ENCODE measurements around the gene TIMP2. TPM values are rescaled to one million over a fixed set of nuclear protein-coding genes. Genes with fewer than 3 reads are reported as not detected.

TIMP2 gene
- polyA plus RNA-seq, 4 donors, result 166 to 194 (median 183) TPM

DNA sequence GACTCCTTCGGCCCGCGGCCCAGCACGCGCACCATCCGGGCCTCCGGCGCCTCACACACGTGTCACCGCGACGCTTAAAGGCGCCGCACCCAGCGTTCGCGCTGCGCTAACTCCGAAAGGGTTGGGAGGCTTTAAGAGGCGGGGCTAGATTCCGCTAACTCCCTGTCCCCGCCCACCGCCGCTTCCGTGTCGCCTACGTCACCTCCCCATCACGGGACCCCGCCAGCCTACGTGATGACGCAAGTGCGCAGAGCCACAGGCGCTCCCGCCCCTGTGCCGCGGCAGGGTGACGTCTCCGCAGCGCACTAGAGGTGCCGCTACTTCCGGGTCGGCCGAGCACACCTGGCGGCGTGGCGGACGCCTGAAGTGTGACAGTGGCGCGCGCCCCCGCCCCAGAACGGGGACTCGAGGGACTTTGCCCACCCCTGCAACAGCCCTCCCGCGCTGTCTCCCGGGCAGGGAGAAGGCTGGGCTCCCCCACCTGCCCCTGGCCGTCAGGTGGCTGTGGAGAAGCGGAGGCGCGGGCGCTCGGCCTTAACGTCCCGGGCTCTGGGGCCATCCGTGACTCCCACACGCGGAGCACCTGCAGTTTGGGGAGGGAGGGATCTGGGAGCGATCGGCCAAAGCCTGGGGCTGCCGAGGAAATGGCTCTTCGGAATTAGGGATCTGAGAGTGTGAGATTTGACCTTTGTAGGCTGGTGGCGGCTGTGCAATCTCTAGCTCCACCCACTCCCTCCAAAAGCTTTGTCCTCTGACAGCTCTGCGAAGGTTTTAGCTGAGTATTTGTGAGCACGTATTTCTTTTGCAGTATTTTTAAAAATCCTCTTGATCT lies 84.2 kb downstream of the TIMP2 start, which contains the start of gene USP36:
TSS of gene USP36 (minus strand) at position 35 of the 832 bp plus-strand sequence. CDS start 4,451 bp downstream, outside the sequence.
- DNase-seq (ENCODE audit: low read depth in 4 of 4, low spot score in 3 of 4), result peak; percentile 98 to 100 (median 98)

DNA sequence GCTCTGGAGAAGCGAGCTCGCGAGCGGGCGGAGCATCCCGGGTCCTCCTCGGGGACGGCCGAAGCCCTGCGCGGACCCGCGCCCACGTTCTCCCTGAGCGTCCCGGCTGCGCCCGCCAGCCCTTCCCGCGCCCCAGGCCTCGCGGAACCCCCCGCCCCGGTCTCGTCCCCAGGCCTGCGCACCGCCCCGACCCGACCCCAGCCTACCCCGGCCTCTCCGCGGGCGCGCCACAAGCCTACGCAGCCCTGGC lies 84.7 kb downstream of the TIMP2 start:
- no peak for DNase-seq (ENCODE audit: low read depth in 4 of 4, low spot score in 3 of 4)

DNA sequence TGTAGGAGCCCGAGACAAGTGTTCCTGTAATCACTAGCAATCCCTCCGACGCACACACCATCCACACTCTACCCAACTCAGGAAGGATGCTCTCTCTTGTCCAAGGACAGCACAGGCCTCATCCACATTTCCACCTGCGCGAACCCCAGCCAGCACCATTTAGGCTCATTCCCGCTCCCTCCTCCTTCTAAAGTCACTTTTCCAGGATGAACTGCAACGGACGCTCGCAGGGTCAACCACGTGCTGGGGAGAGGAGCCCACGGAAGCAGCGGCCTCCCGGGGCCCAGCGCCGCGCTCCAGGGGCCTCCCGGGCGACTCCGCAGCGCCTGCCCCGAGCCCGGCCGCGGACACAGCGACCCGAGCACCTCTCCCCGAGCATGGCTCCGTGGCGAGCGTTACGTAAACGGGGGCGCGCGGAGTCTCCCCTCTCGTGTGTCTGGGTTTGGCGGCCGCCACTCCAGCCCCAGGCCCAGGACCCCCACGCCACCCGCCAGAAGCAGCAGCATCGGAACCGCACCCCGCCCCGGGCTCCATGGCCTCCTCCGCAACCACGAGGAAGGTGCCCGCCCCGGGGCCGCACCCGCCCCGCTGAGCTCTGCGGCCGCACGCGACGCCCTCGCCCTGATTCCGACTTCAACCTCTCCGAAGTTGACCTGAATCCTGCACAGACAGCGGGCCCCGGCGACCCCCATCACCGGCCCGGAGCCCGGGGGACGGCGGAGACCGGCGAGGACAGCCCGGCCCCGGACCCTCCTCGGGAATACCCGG lies 85.2 kb downstream of the TIMP2 start:
- DNase-seq (ENCODE audit: low read depth in 4 of 4, low spot score in 3 of 4), result no peak

DNA sequence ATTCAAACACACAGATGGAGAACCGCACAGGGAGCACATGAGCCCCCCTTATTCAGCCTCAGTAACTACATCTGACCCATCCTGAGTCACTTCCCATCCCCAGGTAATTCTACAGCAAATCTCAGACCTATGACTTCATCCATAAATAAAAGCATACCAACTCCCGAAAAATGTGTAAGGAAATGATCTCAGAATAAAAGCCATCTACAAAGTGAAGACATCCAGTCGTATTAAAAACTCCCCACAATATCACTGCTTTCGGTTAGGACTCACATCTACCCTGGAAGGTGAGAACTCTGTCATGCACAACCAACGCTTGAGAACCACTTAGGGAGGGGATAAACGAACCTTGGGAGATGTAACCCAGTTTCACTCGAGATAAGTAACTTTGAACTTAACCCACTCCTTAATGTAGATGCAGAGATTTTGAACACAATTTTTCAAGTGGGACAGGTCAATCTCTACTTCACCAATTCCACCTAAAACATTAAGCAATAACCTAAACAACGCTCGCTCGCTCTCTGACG lies 85.9 kb downstream of the TIMP2 start:
- DNase-seq (ENCODE audit: low read depth in 4 of 4, low spot score in 3 of 4), result no peak

DNA sequence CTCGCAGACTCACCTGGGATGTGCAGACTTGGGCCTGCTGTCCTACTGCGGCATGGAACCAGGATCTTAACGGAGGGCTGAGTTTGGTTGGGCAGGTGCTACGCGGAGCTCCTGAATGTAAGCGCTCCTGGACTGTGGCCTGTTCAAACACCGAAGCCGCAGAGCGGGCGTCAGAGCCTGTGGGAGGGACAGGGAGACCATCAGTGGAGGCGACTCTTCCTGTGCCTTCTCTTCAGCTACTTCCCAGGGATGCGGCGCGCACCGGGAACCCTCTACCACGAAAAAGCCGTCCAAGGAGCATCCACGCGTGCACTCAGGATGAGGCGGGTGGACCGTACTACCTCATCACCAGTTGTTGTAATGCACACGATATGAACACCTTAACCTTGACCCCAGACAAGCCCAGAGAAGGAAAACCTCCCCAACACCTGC lies 86.6 kb downstream of the TIMP2 start:
- DNase-seq (ENCODE audit: low read depth in 4 of 4, low spot score in 3 of 4), result no peak

DNA sequence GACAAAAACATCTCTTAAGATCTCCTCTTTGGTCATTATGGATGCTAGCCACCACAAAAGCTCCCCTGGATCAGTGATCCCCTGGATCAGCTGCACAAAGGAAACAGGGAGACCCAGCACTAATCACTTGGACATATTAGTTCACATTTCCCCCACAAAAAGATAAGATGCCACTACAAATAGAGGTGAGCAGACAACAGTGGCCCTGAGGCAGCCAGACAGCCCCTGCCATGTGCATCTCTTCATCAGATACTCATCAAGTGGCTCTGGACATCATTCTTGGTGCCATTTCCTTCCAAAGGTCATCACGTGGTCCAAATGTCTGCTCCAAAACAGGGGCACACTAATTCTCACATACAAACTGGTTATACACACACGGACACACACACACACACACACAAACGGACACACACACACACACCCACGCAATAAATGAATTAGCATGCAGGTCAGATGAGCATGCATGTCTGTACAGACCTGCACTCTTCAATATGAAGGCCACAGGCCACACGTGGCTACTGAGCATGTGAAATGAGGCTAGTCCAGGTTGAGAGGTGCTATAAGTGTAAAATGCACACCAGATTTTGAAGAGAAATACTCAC lies 88.7 kb downstream of the TIMP2 start:
- DNase-seq (ENCODE audit: low read depth in 4 of 4, low spot score in 3 of 4), result no peak

DNA sequence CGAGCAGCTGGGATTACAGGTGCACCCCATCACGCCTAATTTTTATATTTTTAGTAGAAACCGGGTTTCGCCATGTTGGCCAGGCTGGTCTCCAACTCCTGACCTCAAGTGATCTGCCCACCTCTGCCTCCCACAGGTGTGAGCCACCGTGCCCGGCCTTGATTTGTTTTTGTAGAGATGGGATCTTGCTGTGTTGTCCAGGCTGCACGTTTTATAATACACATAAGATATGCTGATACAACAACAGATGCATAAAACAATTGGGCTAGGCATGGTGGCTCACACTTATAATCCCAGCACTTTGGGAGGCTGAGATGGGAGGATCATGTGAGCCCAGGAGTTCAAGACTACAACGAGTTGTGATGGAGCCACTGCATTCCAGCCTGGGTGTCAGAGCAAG lies 90.6 kb downstream of the TIMP2 start:
- DNase-seq (ENCODE audit: low read depth in 4 of 4, low spot score in 3 of 4), result no peak

DNA sequence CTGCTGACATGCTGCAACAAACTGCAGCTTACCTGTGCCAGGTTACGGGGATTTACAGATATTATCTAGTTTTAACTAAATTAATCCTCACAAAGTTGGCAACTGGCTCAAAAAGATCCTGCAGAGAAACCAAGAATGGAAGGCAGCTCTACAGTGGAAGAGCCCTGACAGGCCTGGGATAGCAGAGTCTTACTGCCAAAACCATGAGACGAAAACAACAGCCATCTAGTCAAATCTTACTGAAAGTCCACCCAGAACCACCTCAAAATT lies 92.7 kb downstream of the TIMP2 start:
- DNase-seq (ENCODE audit: low read depth in 4 of 4, low spot score in 3 of 4), result no peak

DNA sequence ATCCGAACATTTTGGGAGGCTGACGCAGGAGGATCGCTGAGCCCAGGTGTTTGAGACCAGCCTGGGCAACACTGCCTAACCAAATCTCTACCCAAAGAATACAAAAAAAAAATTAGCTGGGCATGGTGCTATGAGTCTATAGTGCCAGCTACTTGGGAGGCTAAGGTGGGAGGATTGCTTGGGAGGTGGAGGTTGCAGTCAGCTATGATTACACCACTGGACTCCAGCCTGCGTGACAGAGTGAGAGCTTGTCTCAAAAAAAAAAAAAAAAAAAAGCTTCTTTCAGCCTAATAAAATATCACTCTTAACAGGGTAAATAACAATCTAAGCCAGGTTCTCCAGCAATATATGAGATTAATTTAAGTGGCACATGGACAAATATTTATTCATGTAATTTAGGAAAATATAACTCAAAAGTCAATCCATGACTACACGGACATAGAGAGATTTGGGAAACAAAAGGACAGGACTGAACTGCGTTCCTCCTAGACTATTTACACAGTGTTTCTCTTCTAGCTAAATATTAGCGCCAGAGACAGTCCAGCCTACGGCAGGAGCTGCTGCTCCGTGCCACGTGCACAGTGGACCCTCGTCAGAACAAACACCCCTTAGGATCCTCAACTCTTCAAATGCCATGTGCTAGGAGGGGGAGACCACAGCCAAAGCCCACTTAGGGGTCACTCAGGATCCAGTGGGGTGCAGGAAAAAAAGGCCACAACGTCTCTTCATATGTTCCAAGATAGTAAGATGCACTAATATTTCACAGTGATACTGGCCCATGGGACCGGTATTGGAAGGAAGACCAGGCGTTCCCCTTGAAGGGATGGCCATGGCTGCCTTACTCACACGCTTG lies 93.3 kb downstream of the TIMP2 start:
- no peak for DNase-seq (ENCODE audit: low read depth in 4 of 4, low spot score in 3 of 4)

DNA sequence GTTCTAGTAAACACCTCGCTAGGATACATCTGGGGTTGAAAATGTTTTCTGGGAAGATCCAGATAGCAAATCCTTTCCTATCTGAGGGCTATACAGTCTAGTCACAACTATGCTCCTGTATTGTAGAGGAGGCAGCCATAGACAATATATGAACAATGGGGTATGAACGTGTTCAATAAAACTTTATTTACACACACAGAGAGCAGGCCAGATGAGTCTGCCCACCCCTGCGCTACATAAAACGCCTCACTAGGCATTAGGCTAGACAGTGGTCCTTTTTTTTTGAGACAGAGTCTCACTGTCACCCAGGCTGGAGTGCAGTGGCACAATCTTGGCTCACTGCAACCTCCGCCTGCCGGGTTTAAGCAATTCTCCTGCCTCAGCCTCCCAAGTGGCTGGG lies 95.7 kb downstream of the TIMP2 start:
- no peak for DNase-seq (ENCODE audit: low read depth in 4 of 4, low spot score in 3 of 4)

DNA sequence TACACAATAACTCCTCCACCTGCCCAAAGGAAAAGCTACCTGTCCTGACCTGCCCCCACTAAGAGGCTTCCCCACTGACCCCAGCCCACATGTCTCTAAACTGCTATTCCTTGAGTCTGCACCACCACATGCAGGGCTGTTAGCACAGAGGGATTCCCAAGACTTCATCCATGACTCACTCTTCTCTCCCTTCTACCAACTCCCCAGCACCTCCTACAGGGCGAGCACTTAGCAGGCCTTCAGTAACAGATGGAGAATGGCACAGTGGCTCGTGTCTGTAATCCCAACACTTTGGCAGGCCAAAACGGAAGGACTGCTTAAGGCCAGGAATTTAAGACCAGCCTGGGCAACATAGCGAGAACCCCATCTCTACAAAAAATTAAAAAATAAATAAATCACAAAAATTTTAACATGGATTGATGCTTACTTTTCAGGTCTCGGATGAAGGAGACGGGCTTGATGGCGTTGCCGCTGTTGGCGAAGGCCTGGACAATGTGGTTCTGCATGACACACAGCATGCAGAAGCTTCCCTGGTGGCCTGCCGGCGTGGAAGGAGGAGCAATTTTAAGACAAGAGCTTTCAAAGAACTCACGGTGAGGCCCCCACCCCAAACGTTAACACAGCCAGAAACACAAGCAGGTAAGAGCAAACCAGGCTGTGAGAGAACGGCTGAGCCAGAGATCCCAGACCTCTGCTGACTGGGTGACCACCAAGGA lies 96.6 kb downstream of the TIMP2 start:
- DNase-seq (ENCODE audit: low read depth in 4 of 4, low spot score in 3 of 4), result no peak

DNA sequence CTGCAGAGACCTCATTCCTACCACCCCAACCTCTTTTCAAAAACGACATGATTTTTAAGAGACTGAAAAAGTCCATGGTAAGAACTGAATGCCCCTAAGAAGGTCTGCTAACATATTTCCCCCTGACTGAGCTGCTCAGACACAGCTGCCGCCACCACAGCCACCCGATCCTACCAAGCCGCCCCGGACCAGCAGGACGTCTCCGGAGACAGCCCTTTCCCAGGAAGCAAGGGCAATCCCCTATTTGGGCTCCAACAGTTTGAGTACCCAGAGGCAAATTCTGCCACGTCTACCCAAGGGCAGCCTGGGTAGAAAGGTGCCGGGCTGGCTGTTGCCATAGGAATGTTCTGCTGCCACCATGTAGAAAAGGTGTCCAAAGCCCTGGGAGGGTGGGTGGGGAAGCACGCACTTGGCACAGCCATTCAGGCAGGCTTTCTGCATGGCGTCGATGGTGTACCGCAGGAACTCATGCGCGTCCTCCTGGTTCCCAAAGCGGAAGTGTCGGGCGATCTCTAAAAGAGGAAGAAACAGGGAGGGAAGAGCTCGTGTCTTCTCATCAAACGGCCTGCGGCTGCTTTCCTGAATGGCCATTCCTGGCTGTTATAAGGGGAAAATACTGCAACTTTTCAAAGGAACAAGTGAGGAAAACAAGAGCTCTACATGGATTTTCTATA lies 98.2 kb downstream of the TIMP2 start:
- no peak for DNase-seq (ENCODE audit: low read depth in 4 of 4, low spot score in 3 of 4)

DNA sequence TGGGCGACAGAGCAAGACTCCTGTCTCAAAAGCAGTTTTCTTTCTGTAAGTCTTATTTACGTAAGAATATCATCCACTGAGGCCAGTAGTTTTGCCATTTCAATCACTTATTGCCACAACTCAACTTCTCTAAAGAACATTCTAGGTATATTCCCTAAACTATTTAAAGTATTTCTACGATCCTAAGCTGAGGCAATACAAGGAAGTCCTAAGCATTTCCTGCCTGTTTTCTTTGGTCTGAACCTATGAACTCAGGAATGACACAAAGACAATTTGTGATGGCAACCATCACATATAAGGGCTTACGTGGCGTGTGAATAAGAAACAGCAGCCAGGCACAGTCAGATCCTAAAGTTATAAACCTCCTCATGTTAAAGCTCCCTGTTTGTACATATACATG lies 98.8 kb downstream of the TIMP2 start:
- DNase-seq (ENCODE audit: low read depth in 4 of 4, low spot score in 3 of 4), result no peak

DNA sequence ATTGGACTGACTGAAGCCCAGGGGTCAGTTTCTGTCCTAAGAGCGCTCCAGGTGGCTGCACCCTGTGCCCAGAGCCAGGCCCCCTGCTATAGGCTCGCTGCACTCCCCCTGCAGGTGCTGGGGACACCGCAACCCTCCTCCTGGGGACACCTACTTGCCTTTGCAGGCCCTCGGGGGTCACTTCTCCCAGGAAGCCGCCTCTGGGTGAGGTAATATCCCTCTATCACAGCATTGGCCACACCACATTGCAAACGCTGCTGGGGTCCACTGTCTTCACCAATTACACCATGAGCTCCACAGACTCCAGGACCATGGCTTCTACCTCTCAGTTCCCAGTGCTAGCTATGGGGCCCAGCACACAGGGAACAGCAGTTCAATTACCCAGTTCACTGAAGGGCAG lies 99.5 kb downstream of the TIMP2 start:
- no peak for DNase-seq (ENCODE audit: low read depth in 4 of 4, low spot score in 3 of 4)

DNA sequence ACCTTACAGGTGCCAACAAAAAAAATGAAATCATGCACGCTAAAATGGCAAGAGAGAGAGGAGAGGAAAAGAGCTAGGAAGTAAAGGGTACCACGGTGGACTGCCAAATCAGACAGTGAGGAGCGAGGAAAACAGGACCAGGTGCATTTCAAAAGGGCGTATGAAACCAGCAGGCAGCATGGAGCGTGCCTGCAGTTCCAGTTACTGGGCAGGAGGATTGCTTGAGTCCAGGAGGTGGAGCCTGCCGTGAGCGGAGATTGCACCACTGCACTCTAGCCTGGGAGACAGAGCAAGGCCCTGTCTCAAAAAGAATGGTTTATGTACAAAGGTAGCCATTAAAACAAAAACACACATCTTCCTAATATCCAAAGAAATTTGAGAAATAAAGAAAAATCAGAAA lies 100.9 kb downstream of the TIMP2 start:
- no peak for DNase-seq (ENCODE audit: low read depth in 4 of 4, low spot score in 3 of 4)

DNA sequence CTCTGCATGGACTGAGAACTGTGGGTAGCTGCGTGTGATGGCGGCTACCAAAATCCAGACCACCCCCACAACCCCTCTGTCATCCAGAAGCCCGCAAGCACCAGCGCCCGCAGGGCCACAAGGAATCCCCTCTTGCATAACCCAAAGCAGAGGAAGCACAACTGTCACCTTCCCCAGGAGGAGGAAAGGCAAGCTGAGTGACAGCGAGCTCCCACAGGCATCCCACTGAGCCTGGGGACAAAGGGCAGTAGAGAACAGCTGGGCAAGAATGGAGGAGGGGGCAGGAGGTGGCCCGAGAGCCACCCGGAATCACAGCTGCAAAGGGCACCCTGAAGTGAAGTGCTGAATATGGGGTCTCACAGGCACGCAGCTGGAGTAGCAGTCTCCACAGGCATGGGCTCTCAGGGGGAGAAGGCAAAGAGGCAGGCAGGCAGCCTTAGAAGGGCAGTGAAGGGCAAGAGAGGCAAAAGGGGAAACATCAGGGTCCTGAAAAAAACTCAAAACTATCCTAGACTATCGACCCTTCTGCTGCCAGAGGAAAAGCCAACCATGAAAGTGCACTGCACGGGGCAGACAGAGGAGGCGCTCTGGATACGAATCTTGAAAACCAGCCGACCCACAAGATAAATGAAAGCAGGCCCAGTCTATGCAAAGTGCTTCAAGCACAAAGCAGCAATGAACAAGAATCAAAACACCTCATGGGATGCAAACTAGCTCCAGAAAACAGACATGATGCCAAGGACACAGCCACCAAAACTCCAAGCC lies 101.7 kb downstream of the TIMP2 start:
- no peak for DNase-seq (ENCODE audit: low read depth in 4 of 4, low spot score in 3 of 4)

DNA sequence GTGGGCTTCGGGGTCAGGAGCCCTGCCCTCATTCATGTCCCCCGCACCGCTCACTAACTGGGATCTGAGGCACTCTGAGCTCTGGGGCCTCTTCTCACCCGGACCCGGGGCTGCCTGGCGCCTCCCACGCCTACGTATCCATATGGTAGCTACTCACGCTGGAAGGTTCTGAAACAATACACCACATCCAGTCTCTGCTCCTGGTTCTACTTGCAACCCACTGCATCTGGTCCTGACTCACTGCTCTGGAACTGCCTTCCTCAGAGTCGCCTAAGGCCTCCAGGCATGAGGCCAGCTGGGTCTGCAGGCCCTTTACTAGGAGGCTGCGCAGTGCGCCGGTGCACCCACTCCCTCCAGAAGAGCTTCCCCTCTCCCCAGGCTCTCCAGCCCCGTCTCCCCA lies 102.6 kb downstream of the TIMP2 start:
- DNase-seq (ENCODE audit: low read depth in 4 of 4, low spot score in 3 of 4), result no peak

DNA sequence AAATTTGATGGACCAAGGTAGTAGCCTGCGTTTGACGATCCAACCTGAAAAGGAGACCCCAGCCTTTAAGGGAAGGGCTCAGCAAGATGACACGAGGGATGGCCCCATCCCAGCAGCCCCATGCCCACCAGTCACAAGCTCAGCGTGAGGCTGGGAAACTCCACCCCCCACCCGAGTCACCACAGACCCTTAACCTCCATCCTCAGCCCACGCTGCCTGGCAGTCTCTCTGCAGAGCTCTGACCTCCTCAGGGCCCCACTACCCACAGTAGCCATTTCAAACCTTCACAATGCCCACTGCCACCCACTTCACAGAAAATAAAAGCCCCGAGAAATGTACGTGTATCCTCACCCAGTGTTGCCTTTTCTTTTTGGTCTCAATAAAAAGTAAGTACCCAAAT lies 103.2 kb downstream of the TIMP2 start:
- no peak for DNase-seq (ENCODE audit: low read depth in 4 of 4, low spot score in 3 of 4)

DNA sequence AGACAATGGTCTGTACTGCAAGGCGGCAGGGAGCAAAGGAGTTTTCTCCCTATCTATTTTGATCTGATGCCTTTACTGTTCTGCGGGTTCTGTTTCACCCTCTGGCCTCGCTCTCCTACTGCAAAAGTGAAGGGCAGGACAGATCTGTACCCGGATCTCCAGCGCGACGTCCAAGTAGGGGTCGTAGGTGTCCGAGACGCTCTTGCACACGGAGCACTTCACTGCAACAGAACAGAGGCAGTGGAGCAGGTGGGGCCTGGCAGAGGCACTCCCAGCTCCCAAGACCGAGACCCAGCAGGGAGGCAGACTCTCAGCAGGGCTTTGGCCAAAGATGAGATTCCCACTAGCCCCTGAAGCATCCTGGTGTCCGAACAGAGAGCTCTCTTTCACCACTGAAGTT lies 104.3 kb downstream of the TIMP2 start:
- DNase-seq (ENCODE audit: low read depth in 4 of 4, low spot score in 3 of 4), result no peak

Data from right renal pelvis (tissue), 4 donors.